NCI-H2227 treated with DMSO at 0.1 percent for 48 hours (cell line): ENCODE data around the gene TBC1D16.

ENCODE experiments used
- DNase-seq: peaks from one replicate; lab custom pipeline; 2025; lab: John Stamatoyannopoulos, UW

TBC1D16 gene

DNA sequence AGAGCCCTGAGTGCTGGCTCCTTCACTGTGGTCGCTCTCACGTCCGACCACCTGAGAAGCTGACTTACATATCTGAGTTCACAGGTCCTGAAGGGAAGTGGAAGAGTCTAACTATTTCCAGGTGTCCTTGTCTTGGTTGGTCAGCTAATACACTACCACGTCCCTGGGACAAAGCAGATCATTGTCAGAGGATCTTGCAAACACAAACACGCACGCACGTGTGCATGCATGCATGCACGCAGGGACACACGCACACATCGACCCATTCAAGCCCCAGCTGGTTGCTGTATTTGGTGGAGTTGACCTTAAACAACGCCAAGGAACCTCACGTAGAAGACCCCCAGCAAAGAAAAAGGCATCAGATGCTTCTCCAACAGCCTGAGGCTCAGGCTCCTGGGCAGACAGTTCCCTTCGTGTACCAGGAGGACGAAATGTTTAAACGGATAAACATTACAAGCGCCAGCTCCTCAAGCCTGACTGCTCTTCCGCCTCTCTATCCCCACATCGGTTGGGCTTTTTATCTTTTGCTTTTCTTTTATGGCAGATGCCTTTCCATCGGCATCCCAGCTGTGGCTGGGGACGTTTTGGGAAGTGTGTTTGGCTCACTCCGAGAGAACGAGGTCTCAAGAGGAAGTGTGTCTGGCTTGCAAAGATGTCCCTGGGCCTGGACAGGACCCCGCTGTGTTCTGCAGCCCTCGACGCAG, 95.8 kb downstream of the TBC1D16 start:
- no peak for DNase-seq

DNA sequence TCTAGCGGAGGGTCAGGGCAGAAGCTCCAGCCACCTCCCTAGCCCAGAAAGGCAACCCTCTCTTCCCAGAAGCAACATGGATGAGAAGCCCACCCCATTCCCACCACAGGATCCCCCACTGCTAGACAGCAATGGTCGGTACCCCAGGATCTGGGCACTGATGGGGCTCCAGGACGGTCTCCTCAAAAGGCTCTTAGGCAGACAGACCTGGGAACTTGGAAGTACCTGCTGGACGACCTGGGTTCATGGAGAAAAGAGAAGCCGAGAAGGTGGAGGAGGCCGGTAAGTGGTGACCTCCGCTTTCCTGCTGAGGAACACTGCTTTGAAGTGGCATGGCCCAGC, 96.6 kb downstream of the TBC1D16 start:
- no peak for DNase-seq

DNA sequence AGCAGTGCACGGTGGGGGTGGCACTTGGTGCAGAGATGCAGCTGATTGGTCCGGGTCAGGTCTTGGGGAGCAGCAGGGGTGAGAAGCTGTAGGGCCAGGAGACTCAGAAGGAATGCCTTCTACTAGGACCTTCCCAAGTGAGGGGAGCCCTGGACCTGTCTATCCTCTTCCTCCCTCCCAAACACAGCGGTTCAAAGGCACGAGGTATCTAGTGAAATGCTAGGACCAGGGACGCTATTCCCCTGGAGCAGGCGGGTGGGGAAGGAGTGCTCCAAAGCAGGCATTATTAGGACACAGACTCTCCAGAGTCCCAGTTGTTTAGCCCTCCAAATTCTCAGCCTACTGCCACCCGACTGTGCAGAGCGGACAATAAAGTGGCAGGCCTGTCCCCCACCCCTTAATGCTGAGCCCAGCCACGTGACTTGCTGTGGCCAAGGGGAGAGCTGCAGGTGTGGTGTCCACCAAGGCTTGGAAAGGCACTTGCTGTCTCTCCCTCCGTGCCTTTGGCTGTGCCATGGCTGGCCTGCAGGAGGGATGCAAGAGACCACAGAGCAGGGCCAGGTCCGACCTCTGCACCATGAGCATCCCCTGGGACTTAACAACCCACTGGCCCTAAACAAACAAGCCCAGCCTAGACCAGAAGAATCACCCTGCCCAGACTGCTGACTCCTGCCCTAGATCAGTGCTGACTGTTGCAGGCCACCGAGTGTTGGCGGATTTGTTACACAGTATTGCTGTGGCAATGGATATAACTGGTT, 97.2 kb downstream of the TBC1D16 start:
- no peak for DNase-seq

DNA sequence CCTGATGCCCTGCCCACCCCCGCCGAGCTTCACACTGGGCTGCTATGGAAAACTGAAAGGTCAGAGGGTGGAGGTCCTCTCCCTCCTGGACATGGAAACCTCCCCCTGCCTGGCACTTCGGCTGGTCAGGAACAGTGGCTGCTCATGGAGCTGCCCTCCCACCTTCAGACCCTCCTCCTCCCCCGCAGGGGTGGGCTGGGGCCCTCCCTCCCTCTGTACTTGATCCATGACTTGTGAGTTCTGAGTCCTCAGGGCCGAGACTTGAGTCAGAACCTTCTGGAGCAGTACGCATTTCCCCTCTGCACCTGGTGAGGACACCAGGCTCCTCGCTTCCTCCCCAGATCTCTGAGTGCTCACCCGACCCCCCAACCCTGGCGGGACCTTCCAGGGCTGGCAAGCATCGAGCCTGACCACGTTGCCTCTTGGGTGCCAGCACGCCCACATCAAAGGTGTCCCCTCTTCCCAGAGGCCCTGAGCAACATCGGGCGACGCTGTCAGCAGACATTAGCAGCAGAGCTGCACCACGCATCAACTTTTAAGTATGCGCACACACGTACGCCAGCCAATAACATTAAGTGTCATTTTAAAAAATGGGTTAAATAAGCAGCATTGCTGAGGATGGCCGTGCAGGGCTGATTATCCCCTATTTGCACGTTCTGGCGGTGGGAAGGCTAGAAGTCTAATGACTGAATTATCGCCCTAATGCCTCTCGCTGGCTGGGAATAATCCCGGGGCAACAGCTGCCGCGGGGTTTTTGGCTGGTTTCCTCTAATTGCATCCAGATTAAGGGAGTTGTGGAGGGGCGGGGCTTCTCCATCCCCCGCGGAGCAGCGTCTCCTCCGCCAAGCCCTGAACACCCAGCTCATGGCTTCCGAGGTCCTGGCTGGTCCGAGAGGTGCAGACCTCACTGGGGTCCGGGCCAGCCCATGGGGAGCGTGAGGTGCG, 98.0 kb downstream of the TBC1D16 start:
- DNase-seq = no peak

DNA sequence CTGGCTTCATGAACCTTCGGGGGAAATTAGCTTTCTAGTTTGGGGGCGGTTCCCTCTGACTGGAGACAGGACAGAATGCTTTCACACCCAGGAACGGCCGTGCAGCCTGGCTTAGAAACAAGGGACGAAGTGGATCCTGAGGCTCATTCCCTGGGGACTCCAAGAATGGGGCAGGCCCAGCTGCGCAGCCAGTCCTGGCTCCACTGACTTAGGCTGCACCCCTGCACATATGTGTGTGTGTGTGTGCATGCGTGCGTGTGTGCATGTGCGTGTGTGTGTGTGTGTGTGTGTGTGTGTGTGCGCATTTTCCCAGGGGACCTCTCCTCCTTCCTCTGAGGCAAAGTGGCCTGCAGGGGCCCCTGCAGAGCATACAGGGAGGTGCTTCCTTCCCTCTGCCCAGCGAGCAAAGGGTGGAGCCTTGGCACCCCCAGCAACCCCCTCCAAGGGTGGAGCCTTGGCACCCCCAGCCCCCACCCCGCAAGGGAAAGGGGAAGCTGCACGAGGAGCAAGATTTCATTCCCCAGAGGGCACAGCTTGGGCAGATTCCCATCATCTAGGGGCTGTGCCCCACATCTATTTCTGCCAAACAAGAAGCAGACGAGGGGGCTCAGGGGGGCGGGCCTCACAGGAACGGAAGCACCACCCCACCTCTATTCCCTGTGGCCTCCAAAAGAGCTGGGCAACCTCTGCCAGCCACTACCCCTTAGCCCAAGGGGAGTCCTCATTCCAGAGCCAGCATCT, 98.9 kb downstream of the TBC1D16 start:
- DNase-seq = no peak

DNA sequence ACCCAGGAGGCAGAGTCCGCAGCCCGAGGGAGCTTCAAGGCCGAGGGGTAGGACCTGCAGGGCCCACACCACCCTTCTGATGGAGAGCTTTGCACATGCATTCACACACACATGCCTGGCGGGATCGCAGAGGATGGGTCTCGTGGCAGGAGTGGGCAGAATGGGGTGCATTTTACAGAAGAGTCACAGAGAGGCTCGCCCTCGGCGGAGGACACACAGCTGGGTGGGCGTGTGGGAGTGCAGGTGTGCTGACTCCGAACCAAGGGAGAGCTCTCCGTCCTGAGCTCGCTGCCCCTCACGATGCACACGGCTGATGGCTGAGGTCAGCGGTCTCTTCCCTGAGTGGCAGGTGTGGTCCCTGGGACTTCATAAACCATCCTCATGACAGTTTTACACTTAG, 99.6 kb downstream of the TBC1D16 start:
- DNase-seq = no peak

DNA sequence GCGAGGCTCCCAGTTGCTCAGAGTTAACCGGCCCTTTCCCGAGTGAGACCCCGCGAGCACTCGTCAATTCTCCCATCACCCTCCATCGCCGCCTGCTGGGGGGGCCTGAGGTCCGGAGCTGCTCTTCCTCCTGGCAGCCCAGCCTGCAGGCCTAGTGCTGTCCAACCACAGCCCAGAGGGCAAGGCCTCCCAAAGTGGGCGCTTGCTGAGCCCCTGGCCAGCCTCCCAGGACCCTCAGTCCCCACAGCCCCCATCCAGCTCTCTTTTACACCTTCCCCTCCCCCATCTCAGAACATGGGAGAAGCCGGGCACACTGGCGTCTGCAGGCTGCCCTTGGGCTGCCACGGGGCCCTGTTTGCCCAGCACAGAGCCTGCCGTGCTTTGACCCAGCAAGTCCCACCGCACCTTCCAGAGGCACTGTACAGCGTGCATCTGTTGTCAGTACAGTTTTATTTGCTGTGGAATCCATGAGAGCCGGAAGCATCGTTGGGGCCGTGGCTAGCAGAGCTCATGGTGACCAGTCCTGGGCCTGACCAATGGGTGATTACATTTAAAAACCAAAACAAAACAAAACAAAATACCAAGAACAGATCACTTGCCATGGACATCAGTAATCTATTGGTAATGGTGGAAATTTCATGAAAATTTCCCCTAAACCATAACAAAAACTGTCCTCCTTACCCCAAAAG, 100.3 kb downstream of the TBC1D16 start:
- no peak for DNase-seq

DNA sequence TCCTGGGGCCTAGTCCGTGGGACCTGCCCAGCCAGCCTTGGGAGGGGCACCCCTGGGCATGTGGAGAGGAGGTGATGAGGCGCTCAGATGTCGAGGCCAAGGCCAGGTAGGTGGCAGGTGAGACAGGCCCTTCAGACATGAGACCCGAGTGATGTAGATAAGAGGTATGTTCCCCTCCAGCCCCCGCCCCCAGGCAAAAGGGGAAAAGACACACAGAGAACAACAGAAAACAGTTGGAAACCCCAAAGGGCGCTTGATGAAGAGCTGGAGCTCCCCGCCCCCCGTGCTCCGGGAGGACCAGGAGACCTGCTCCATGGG, 101.1 kb downstream of the TBC1D16 start:
- DNase-seq = no peak

DNA sequence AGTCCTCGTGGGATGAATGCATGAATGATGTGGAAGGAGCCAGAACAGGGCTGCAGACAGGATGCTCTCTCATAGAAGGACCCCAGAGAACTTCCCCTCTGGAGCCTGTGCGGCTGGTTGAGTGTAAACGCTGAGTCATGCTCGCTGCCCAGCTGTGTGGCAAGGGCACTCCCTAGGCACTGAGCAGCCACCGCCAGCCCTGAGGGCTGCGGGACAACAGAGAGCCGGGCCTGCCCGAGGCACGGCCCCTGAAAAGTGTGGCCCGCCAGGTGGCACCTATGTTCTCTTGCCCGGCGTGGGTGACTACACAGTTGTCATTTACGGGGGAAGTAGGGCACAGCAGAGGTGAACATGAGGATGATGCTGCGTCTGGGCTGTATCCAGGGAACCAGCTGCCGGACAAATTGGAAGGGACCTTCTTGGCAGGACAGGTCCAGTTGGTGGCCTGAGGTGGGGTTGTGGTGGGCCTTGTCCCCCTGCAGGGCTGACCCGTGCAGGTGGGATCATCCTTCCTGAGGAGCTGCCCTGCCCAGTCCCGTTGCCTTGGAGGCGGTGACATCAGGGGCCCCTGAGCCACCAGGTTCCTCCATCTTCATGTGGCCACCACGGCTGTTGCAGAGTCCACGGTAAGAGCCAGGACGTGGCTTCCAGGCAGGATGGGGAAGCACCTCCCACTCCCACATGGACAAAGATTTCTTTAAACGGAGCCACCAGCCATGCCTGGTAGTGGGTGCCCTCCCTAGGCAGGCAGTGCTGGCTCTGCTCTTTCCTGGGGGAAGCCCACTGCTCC, 101.6 kb downstream of the TBC1D16 start:
- no peak for DNase-seq

DNA sequence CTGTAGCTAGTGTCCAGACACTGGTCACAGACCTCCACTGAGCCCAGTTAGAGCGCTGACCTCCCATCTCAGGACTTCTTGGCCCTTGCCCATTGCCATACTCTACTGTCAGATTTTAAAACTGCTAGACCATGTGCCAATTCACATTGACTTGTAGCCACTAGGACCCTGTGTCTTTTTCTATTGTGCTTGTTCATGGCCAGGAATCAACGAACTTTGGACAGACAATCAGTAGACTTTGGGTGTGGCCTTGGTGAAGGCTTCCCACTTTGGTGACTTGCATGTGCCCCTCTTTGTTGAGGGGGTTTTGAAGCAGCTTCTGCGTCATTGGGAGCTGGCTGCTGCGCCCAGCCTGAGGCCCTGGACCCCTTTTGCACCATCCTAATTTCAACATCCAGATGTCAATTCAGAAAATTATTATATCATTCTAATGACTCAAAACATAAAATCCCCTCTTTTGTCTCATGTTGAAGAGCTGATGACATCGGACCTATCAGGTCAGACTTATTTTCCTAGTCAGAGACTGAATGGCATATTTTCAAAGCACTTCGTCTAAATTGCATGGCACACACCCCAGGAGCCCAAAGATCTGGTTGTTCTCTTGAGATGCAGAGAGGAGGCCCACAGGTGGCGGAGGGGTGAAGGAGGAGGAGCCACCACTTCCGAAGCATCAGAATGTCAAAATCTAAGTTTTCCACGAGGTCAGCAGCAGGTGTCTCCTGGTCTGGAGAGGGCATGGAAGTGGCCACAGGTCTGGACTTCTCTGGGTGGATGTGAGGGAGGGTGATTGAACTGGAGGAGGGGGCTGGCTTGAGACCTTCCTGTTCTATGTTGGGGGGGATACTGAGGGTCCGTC, 103.0 kb downstream of the TBC1D16 start:
- no peak for DNase-seq

DNA sequence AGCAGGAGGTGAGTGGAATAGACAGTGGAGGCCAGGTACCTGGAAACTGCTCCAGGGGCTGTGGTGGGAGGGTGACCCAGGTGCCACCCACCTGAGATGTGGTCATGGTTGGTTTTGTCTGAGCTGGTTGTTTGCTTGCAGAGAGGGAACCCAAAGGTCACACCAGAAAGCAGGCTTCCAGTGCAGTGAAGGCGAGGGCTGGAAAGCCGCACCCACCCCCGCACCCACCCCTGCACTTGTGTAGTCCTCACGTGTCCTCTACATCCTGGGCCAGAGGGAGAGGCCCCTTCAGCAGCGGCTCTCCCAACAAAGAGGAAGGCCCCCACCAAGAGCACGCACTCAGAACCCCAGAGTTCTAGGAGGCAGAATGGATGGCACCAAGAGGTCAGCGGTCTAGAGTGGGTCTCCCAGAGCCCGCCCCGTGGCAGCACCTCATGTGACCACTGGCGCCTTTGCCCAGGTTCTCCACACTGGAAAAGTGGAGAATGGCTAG, 103.8 kb downstream of the TBC1D16 start:
- DNase-seq = no peak

DNA sequence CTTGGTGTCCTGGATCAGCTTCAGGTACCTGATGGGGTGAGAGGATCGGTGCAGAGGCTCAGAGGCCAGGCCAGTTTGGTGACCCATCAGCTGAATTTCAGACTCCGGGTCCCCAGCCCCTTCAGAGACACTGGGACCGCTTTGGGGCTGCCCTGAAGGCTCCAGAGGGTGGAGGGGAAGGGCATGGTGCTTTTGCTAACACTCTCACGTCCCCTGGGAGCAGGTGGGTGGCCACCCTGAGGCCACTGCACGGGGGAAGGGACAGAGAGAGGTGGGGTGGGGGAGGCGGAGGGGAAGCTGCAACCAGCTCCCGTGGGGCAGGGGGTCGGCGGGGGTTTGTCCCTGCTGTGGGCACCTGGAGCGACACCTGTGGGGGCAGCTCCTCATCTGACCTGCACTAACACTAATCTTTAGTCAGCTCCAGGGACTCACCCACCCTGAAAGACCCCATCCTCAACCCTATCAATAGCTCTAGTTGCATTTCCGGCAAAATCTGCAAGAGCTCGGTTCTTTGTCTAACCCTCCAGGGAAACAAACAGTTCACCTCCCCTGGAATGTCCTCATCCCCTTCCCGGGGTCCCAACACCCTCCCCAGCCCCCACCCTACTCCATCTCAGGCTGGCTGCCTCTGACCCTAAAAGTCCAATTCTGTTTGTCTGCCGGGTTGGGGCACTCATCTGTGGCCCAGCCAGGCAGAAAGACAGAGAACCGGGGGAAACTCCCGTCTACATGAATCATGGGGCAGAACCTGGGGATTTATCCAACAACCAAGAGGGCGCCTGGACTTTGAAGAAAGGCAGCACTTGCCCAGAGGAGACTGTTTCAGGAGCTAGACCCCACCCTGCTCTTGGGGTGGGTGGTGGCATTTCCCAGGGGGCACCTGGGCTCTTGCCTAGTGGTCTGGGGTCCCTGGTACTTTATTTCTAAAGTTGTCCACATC, 104.5 kb downstream of the TBC1D16 start:
- no peak for DNase-seq

DNA sequence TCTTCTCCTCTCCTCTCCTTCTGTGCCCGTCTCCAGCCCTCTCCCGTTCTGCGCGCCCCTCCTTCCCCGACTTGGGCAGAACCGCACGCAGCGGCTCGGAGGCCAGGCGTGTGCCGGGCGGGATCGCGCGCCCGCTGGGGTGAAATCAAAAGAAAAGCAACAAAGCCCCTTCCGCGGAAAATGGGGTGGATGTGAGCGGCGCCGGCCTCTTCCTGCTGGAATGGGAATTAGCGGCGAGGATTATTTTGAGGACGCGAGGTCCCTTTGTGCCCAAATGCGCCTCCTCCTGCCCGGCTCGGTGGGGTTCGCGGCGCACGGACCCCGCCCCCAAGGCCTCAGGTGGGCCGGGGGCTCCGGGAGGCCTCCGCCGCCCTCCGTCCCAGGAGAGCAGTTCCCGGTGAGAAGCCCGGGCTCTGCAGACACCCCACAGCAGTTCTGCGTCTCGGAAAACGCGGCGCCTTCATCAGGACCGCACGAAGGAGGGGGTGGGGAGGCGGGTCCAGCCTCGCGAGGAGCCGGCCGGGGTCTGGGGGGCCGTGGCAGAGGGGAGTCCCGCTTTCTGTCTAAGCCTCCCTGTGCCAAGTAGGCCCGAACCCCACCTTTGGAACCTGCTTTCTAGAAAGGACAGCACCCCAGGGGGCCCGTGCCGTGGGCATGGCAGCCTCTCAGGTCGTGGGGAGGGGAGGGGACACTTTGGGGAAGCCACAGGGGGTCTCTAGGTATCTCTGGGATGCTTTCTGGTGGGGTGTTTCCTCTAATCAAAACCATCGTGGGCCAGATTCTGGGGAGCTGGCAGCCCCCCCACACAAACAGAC, 105.4 kb downstream of the TBC1D16 start:
- DNase-seq = peak; percentile 22

DNA sequence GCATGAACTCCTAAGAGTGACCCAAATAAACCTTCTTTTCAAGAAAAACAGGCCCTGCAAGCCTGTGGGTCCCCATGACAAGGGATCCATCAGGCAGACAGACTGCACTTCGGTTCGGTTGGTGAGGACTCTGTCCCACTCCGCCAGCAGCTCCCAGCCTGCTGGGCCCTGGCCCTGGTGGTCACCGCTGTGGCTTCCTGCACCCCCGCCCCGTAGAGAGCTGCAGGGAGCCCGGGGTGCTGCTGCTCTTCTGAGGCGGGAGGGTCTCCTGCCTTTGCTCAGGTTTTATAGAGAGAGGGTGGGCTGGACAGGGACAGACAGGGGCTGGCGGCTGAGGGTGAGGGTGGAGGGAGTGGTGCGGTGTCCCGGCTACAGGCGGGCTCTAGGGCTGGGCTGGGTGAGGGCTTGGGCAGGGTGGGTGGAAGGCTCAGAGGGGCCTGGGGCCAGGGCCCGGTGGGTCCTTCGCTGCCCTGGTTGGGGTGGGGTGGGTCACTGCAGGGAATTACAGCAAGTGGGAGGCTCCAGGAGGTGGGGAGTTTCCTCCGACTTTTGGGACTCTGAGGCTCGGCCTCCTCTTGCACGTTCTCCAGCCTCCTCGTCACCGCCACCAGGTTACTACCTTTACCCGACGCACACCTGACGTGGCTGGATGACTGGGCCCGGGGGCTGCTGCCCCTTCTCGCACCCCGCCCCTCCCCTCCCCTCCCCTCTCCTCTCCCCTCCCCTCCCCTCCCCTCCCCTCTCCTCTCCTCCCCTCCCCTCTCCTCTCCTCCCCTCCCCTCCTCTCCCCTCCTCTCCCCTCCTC, 106.2 kb downstream of the TBC1D16 start:
- DNase-seq = no peak

DNA sequence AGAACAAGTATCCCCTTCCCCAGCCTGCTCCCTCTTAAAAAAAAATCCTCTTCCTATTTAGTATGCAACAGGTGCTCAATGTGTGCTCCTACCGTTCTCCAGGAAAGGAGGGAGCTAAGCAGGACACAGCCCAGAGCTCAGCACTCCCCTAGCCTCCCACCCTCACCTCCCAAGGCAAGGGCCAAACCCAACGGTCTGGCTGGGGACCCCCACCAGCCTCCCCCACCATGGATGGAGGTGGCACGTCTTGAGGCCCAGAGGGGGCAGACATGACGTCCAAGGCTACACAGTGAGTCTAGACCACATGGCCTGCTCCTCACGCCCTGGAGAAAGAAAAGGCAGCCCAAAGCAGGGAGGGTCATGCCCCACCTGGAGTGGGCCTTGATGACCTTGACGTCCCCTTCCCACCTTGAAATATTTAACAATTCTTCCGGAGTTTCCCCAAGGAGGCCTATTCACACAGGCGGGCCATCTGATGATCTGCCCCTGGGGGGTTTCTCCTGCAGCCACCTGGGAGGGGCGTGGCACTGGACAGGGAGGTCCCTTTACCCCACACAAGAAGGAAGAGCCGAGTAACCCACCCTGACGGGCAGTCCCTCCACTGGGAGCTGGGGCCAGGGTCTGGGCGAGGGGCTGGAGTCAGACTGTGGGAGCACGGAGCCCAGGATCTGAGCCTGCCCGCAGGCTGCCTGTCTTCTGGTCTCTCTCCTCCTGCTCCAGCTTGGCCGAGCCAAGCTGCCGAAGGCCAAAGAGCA, 107.0 kb downstream of the TBC1D16 start:
- no peak for DNase-seq
